Keratinocyte (primary cell): Measurements from ENCODE around the gene VPS9D1.

Source experiments
- CTCF ChIP-seq, 3 experiments: IDR thresholded peaks in 1 of 3; conservative IDR thresholded peaks in 1 of 3; optimal IDR thresholded peaks in 1 of 3; 2 replicates in 2 of 3; 3 replicates in 1 of 3; pipeline versions ENCODE3 to v1.5.1; 2011; ENCODE audit warnings: low read length in 3 of 3, mild to moderate bottlenecking in 3 of 3, moderate library complexity in 2 of 3, control low read depth in 1 of 3, inconsistent platforms in 1 of 3; ENCODE audit not compliant: insufficient read depth in 2 of 3; ENCODE audit errors: extremely low read depth in 1 of 3
- EZH2 ChIP-seq: IDR thresholded peaks from one replicate; pipeline ENCODE4 v1.6.1; 2012; ENCODE audit warnings: inconsistent platforms, mild to moderate bottlenecking, low read length, moderate library complexity

DNA sequence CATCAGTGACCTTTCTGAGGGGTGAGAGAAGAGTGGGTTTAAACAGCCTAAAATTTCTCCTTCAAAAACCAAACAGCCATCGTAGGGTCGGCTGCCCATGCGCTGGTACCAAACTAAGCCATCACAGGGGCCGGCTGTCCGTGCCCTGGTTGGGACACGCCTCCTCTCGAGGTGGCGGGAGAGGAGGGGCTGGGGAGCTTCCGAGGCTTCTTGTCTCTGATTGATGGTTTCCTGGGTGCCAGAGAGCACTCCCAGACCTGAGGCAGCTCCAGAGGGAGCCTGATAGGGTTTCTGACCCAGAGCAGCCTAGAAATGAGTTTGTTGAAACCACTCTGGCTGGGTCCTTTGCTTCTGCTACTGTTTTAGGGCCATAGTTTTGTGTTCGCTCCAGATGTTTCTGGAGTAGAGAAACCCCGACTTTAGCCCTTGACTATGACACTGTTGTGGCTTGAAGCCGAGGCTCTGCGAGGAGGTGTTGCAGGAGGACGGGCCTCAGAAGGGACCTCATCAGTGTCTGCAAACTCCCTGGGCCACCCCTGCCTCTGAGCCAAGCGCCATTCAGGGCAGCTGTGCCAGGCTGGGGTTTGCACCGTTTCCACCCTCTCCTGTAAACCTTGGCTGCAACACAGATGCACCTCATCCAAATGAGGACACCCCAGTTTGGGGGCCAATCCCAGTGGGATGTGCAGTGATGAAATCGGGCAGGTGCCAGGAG lies 6.9 kb upstream of the VPS9D1 start:
- no peak for TF ChIP-seq CTCF (optimal IDR thresholded peaks at IDR 0.05 in 1 of 3, IDR thresholded peaks at IDR 0.05 in 1 of 3, conservative IDR thresholded peaks at IDR 0.05 in 1 of 3; ENCODE audit: extremely low read depth in 1 of 3, insufficient read depth in 2 of 3, low read length in 3 of 3)
- TF ChIP-seq EZH2: no peak
